ENCODE data around the gene PDE4D. TPM values are rescaled to one million over a fixed set of nuclear protein-coding genes. Genes with fewer than 3 reads are reported as not detected.
"Not testable (repeated sequence)": the region's sequence is repeated elsewhere in the genome, so short reads cannot be mapped to it uniquely, and the experiment has no call there.

The PDE4D gene
- total RNA-seq, 6 experiments from 2014 or later = 1.6 to 10.3 (median 5.6) TPM

DNA sequence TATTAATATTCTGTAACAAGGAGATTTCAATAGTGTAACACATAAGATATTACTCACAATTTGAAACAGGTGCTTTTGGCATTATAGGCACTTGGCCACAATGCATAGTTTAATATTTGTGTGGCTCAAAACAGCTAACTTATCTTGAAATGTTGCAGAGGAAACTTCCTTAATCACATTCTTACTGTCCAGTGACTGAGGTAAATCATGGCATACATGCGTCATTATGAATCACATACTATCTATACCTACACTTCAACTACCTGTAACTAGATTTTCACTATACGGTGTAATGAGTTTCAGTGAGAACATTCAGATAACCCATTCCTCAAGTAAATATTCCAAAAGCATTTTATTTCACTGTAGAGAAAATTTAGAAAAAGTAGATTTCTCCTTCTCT is 218.8 kb downstream of the PDE4D start:
- TF ChIP-seq POLR2A (IDR thresholded peaks at IDR 0.05) = no peak
- TF ChIP-seq, protein P1, sequence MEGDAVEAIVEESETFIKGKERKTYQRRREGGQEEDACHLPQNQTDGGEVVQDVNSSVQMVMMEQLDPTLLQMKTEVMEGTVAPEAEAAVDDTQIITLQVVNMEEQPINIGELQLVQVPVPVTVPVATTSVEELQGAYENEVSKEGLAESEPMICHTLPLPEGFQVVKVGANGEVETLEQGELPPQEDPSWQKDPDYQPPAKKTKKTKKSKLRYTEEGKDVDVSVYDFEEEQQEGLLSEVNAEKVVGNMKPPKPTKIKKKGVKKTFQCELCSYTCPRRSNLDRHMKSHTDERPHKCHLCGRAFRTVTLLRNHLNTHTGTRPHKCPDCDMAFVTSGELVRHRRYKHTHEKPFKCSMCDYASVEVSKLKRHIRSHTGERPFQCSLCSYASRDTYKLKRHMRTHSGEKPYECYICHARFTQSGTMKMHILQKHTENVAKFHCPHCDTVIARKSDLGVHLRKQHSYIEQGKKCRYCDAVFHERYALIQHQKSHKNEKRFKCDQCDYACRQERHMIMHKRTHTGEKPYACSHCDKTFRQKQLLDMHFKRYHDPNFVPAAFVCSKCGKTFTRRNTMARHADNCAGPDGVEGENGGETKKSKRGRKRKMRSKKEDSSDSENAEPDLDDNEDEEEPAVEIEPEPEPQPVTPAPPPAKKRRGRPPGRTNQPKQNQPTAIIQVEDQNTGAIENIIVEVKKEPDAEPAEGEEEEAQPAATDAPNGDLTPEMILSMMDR (IDR thresholded peaks at IDR 0.05) = no peak
- H3K27ac ChIP-seq = no peak overlapping the region
- H3K27me3 ChIP-seq = no peaks in the 10 kb centered on the region
- no peaks in the 10 kb centered on the region for H3K4me1 ChIP-seq
- H3K9me3 ChIP-seq = no peaks in the 10 kb centered on the region
- no peak overlapping the region for H3K4me3 ChIP-seq
- H3K36me3 ChIP-seq = no peaks in the 10 kb centered on the region
- no peak for DNase-seq
- 61% methylated on average over 2 of the region's 2 CpGs for WGBS (ENCODE audit: insufficient coverage, low coverage, low lambda C conversion rate, missing lambda C conversion rate)
- ATAC-seq = no peak
- intact Hi-C loops (cut with DNase I) = loop anchor here in 1 of 2 donors (10.0 kb wide), 1 partner anchor 170 kb away; no protein-coding TSS in a partner anchor

DNA sequence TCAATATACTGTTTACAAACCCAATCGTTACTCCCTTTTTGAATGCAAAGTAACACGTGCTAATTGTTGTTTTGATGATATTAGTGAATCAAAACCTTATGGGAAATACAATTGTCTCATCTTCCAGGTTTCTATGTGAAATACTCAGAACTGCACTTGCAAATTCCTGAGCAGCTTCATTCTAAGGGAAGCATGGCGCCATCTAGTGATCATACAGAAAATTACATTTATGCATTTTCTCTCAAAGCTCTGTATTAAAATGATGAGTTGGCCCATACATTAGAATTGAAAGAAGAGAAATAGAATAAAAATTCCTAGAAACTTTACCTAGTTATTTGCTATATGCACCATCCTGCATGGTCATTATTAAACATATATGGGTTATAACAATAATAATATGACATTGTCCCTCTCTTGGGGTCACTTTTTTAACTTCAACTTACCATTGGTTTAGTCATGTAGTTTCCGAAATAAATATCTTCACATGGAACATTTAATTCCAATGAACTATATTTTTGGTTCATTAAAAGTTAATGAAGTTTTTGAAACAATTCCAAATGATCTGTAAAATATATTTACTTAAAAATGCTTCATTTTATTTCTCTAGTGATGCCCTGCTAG is 220.0 kb downstream of the PDE4D start:
- Histone ChIP-seq H3K9me3 (no peaks in the 10 kb centered on the region), H3K4me1 (no peaks in the 10 kb centered on the region), H3K27ac (no peak overlapping the region), H3K27me3 (no peaks in the 10 kb centered on the region), H3K4me3 (no peak overlapping the region), H3K36me3 (no peaks in the 10 kb centered on the region)
- intact Hi-C loops (cut with DNase I) = loop anchor here in 1 of 2 donors (10.0 kb wide), 1 partner anchor 169 kb away; no protein-coding TSS in a partner anchor
- WGBS (ENCODE audit: insufficient coverage, low coverage, low lambda C conversion rate, missing lambda C conversion rate) = 14% methylated on average over 4 of the region's 4 CpGs
- ATAC-seq (peak; percentile 61 to 83 (median 74)), DNase-seq (no peak)
- TF ChIP-seq POLR2A (IDR thresholded peaks at IDR 0.05) = no peak
- TF ChIP-seq, protein P1 (IDR thresholded peaks at IDR 0.05) = peak; percentile 82 to 90 (median 85)

DNA sequence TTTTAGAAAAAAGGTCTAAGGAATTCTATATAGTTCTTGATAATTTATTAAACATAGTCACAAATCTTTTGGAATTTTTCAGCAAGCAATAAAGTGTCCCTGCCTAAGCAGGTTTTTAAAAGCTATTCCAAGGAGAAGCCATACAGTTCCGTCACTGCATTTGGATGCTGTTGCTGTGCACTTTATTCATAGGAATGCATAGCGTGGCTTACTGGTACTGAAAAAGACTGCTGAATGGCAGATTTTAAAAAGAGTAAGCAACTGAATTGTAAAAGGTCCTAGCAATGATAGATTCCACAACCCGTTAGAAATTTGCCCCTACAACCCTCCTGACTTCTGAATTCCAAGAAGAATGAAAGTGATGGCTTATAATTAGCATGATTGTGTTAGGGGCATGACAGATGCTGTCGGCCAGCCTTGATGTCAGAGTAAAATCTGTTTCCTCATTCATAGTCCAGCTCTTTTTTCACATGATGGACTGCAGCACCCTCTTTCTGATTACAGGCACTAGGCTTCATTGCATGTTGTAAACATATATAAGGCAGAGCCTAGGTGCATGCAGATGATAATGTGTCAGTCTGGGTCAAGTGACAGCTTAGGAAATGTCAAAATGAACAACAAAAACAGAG is 227.0 kb downstream of the PDE4D start:
- TF ChIP-seq, protein P1 (IDR thresholded peaks at IDR 0.05) = no peak
- TF ChIP-seq POLR2A (IDR thresholded peaks at IDR 0.05) = no peak
- intact Hi-C loops (cut with DNase I) = loop anchor here in 1 of 2 donors (10.0 kb wide), 1 partner anchor 282 kb away; no protein-coding TSS in a partner anchor
- peaks cover 0 to 30% (median 12%) of the 10 kb centered on the region in 4 donors for H3K4me1 ChIP-seq
- ATAC-seq (no peak), DNase-seq (no peak)
- no peaks in the 10 kb centered on the region for H3K9me3 ChIP-seq
- H3K27me3 ChIP-seq = no peaks in the 10 kb centered on the region
- H3K4me3 ChIP-seq = no peak overlapping the region
- no peak overlapping the region for H3K27ac ChIP-seq
- WGBS (ENCODE audit: insufficient coverage, low coverage, low lambda C conversion rate, missing lambda C conversion rate) = 77% methylated on average over 4 of the region's 4 CpGs
- no peaks in the 10 kb centered on the region for H3K36me3 ChIP-seq

DNA sequence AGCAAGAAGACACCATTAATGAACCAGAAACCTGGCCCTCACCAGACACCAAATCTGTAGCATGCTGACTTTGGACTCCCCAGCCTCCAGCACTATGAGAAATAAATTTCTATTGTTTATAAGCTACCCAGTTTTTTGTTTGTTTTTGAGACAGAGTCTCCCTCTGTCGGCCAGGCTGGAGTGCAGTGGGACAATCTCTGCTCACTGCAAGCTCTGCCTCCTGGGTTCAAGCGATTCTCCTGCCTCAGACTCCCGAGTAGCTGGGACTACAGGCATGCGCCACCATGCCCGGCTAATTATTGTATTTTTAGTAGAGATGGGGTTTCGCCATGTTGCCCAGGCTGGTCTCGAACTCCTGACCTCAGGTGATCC is 227.7 kb downstream of the PDE4D start:
- peak in 3 of 4 donors; percentile 28 to 40 (median 28) for ATAC-seq

More for the DNA sequence above, 227.7 kb downstream of the PDE4D start:
- peak overlapping the region in 1 of 3 donors; percentile 6 for H3K27ac ChIP-seq
- intact Hi-C loops (cut with DNase I) = loop anchor here in 1 of 2 donors (10.0 kb wide), 1 partner anchor 281 kb away; no protein-coding TSS in a partner anchor
- not testable (repeated sequence) for H3K36me3 ChIP-seq, DNase-seq, H3K9me3 ChIP-seq, H3K27me3 ChIP-seq, H3K4me3 ChIP-seq
- TF ChIP-seq, protein P1 (IDR thresholded peaks at IDR 0.05) = peak in 1 of 4 donors; percentile 9
- H3K4me1 ChIP-seq = peaks cover 0 to 36% (median 13%) of the 10 kb centered on the region in 4 donors
- 82% methylated on average over 6 of the region's 7 CpGs for WGBS (ENCODE audit: insufficient coverage, low coverage, low lambda C conversion rate, missing lambda C conversion rate)

Measured in right lobe of liver (tissue), 6 donors.